Lung (tissue), 12 donors: ENCODE data around the gene DERA. TPM values are rescaled to one million over a fixed set of nuclear protein-coding genes. Genes with fewer than 3 reads are reported as not detected.

Experiments used
- ATAC-seq: fragments of 200-7000 bp; cut with Tn5 transposase; one replicate; pipeline ENCODE4 v1.9.1; 2020; ENCODE audit warnings: moderate number of reproducible peaks; ENCODE audit not compliant: insufficient read depth, low FRiP score
- DNase-seq, 3 donors: peaks; one replicate each; pipeline ENCODE4 v3.0.0-alpha.2; 2013 to 2017
- H3K27ac ChIP-seq, 2 donors: one replicate each; pipeline ENCODE4 v1.5.1; 2013; ENCODE audit warnings: mild to moderate bottlenecking in 2 of 2, moderate library complexity in 2 of 2, control low read depth in 1 of 2, inconsistent platforms in 1 of 2, low read depth in 1 of 2, low read length in 1 of 2
- H3K27me3 ChIP-seq, 3 donors: one replicate each; pipeline ENCODE4 v1.5.1; 2013; ENCODE audit warnings: low read length in 2 of 3; ENCODE audit not compliant: control insufficient read depth in 3 of 3, insufficient read depth in 3 of 3
- H3K36me3 ChIP-seq, 4 donors: one replicate each; pipeline ENCODE4 v1.5.1; 2013; ENCODE audit warnings: low read length in 4 of 4, mild to moderate bottlenecking in 1 of 4, moderate library complexity in 1 of 4; ENCODE audit not compliant: control insufficient read depth in 4 of 4, insufficient read depth in 4 of 4
- H3K4me1 ChIP-seq, 5 donors: one replicate each; pipeline ENCODE4 v1.5.1; 2013; ENCODE audit warnings: low read length in 5 of 5, mild to moderate bottlenecking in 2 of 5, moderate library complexity in 1 of 5; ENCODE audit not compliant: control insufficient read depth in 5 of 5, insufficient read depth in 5 of 5
- H3K4me3 ChIP-seq: one replicate; pipeline ENCODE4 v1.5.1; 2013; ENCODE audit warnings: mild to moderate bottlenecking, control low read depth, moderate library complexity
- H3K9ac ChIP-seq, 2 donors: one replicate each; pipeline ENCODE4 v1.5.1; 2013; ENCODE audit warnings: low read length in 2 of 2, control low read depth in 1 of 2; ENCODE audit not compliant: insufficient read depth in 1 of 2
- H3K9me3 ChIP-seq, 4 donors: one replicate each; pipeline ENCODE4 v1.5.1; 2013; ENCODE audit warnings: low read length in 3 of 4, mild to moderate bottlenecking in 1 of 4, moderate library complexity in 1 of 4; ENCODE audit not compliant: control insufficient read depth in 4 of 4, insufficient read depth in 3 of 4
- CTCF ChIP-seq: IDR thresholded peaks from 2 replicates; pipeline ENCODE4 v1.5.1; 2012; ENCODE audit warnings: mild to moderate bottlenecking; ENCODE audit errors: control extremely low read depth, extremely low read depth
- WGBS, 2 donors: extraction: QIAGEN DNeasy Blood & Tissue Kit; methylation state at CpG; one replicate each; pipeline ENCODE4 v1.1.7; 2013; 5-methylcytosine and 5-hydroxymethylcytosine counted together
- polyA plus RNA-seq, 2 donors: library from polyadenylated mRNA; stranded (reverse); fragments of 200-250 nt; gene quantifications; one replicate each; pipeline ENCODE4 v1.2.1, GENCODE V29; 2013
- total RNA-seq, 2 donors: library from RNA; depleted of rRNA in 1 of 2; stranded (reverse); fragments of >200 nt in 1 of 2; gene quantifications; one replicate each; pipeline ENCODE4 v1.2.1, GENCODE V29; 2014 to 2021
- donor health status: control.
- donor health status: control.
- donor health status: Bipolar disorder and iron deficiency.
- donor health status: healthy.
- donor health status: DM: yes; HTN: yes; CAD: no.

The DERA gene
- total and polyA plus RNA-seq, 4 donors, result 31.0 to 44.2 (median 34.8) TPM

GRCh38 chr12:15996948-15997347, 85.8 kb downstream of the DERA start:
- Histone ChIP-seq H3K27me3 (no peaks in the 10 kb centered on the region), H3K9ac (no peak overlapping the region), H3K4me1 (peaks cover 0 to 6% (median 0%) of the 10 kb centered on the region in 5 donors), H3K36me3 (peaks cover 0 to 2% (median 0%) of the 10 kb centered on the region in 4 donors), H3K4me3 (no peak overlapping the region), H3K9me3 (no peaks in the 10 kb centered on the region), H3K27ac (no peak overlapping the region)
- WGBS, 2 donors, result 100% methylated on average over 1 of the region's 1 CpG
- DNase-seq, result no peak
- ATAC-seq, result no peak
- no peak for TF ChIP-seq CTCF

GRCh38 chr12:15997910-15998309, 86.8 kb downstream of the DERA start:
- ATAC-seq, result no peak
- no peak for TF ChIP-seq CTCF
- Histone ChIP-seq H3K36me3 (peaks cover 0 to 3% (median 1%) of the 10 kb centered on the region in 4 donors), H3K27ac (no peak overlapping the region), H3K4me1 (peaks cover 0 to 6% (median 0%) of the 10 kb centered on the region in 5 donors), H3K9ac (no peak overlapping the region), H3K9me3 (no peaks in the 10 kb centered on the region), H3K27me3 (no peaks in the 10 kb centered on the region), H3K4me3 (no peak overlapping the region)
- 93% methylated on average over 2 of the region's 2 CpGs for WGBS, 2 donors
- peak in 1 of 3 donors; percentile 26 for DNase-seq

GRCh38 chr12:16002880-16003279, 91.7 kb downstream of the DERA start:
- no peaks in the 10 kb centered on the region for H3K27me3 ChIP-seq
- TF ChIP-seq CTCF, result no peak
- H3K9ac ChIP-seq, result no peak overlapping the region
- no peaks in the 10 kb centered on the region for H3K4me1 ChIP-seq
- ATAC-seq (no peak), DNase-seq (no peak)
- peaks cover 0 to 4% (median 1%) of the 10 kb centered on the region in 4 donors for H3K36me3 ChIP-seq
- H3K27ac ChIP-seq, result no peak overlapping the region
- H3K9me3 ChIP-seq, result no peaks in the 10 kb centered on the region
- H3K4me3 ChIP-seq, result no peak overlapping the region

- H3K27ac ChIP-seq, result no peak overlapping the region
- peaks cover 0 to 3% (median 1%) of the 10 kb centered on the region in 4 donors for H3K36me3 ChIP-seq
- ATAC-seq (no peak), DNase-seq (no peak)
- 89 to 95% methylated on average over 3 of the region's 3 CpGs for WGBS, 2 donors
- peaks cover 0 to 2% (median 0%) of the 10 kb centered on the region in 5 donors for H3K4me1 ChIP-seq
- H3K27me3 ChIP-seq, result no peaks in the 10 kb centered on the region
- H3K9ac ChIP-seq, result no peak overlapping the region
- H3K9me3 ChIP-seq, result no peaks in the 10 kb centered on the region
- H3K4me3 ChIP-seq, result no peak overlapping the region
- TF ChIP-seq CTCF, result no peak
Measured at GRCh38 chr12:16003460-16003859, 92.3 kb downstream of the DERA start.
